Astrocyte (in vitro differentiated cells and primary cell): ENCODE measurements around the gene FZD10.

Experiments used
- CTCF ChIP-seq: IDR thresholded peaks from 2 replicates; pipeline ENCODE4 v1.5.1; 2011; ENCODE audit warnings: low read depth, mild to moderate bottlenecking, inconsistent platforms, low read length, moderate library complexity; ENCODE audit not compliant: insufficient read depth
- EZH2 ChIP-seq: IDR thresholded peaks from 2 replicates; pipeline ENCODE4 v1.6.1; 2012; ENCODE audit warnings: mild to moderate bottlenecking, low read length, inconsistent platforms; ENCODE audit not compliant: insufficient read depth

DNA sequence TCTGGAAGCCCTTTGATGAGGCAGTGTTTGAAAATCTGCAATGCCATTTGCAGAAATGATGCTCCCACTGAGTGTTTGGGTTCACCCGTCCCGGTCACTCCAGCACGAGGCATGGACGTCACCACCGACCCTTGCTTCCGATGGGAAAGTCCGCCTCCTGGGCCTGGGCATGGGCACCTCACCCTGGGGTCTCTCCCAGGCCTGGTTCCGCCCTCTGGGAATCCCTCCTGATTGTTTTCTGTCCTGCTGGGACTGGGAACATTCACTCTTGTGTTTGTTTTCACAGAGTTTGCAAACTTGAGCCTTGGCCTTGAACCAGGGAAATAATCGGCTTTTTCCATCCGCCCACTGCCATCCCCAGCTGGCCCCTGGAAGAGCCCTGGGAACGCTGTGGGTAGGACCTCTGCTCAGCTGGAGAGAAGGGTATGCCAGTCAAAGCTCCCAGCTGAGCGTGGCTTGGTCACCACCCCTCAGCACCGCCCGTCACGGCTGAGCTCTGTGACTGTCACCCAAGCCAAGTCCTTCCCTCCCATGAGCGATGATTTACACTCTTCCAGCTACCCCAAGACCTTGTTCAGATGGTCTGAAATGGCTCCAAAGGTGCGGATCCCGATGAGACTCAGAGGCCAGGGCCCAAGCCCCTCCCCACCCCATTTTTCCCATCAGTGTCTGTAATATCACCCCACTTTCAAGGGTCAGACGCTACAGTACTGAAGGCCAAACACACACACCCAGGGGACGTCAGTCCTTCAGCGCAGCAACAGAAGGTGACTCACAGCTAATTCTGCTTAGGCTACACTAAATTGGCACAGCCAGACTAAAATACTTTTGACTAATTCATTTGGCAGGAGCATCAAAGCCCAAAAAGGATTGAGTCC lies 34.1 kb upstream of the FZD10 start:
- TF ChIP-seq CTCF (no peak), EZH2 (no peak)
